ENCODE results near the gene SSU72. TPM values are rescaled to one million over a fixed set of nuclear protein-coding genes. Genes with fewer than 3 reads are reported as not detected.

The SSU72 gene
- total RNA-seq, 1 donor from 2014 or later, result 94.1 TPM

DNA sequence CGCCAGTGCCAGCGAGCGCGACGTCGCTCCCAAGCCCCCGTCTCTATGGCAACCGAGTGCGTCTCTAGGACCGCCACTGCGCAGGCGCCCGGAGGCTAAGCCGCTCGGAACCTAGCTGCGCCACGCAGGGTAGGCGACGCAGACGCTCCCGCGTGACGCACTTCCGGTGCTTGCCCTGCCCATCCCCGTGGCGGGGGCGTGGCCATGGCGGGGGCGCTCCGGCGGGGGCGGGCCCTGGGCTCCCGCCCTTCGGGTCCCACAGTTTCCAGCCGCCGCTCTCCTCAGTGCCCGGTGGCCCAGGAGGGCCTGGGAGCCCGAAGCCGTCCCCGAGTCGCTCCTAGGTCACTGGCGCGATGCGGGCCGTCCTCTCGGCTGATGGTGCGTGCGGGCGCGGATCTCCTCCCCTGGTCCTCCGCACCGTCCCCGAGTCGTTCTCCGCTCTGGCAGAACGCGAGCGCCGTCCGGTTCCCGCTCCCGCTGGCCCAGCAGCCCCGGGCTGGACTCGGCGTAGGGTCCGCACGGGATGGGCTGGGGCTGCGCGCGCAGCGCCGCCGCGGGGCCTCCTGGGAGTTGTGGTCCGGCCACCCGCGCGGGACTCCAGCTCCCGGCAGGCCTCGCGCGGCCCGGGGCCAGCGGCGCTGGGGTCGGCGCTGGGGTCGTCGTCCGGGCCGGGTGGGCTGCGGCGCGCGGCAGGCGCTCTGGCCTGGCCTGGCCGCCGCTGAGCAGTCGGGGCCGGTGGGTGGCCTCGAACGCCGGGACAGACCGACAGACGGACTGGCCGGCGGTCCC lies 40.8 kb upstream of the SSU72 start, which contains the start of gene MIB2:
Gene MIB2 (plus strand): TSS at position 245 of the 789 bp plus-strand sequence. CDS start 7,953 bp downstream, outside the sequence.
- H3K27me3 Mint-ChIP-seq (ENCODE audit: insufficient read depth, low read depth), result peaks cover 2% of the 10 kb centered on the region
- DNase-seq (ENCODE audit: low spot score), result peak; percentile 100
- H4K20me1 ChIP-seq (ENCODE audit: low read depth), result peaks cover 43% of the 10 kb centered on the region

DNA sequence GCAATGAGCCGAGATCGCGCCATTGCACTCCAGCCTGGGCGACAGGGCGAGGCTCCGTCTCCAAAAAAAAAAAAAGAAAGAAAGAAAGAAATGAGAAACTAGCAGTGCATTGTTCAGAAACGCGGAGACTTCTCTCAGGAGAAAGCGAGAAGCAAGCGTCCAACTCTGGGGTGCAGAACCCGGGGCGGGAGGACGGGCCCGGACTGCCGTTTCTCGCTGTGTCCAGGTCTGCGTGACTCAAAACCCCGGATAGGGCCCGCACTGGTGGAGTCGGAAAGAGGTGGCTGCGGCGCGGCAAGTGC lies 40.2 kb upstream of the SSU72 start:
- no peak overlapping the region for H2AFZ ChIP-seq (replicated peaks)
- Mint-ChIP-seq H3K27ac (peak overlapping the region; percentile 86), H3K4me1 (peaks cover 26% of the 10 kb centered on the region), H3K27me3 (ENCODE audit: insufficient read depth, low read depth) (peaks cover 2% of the 10 kb centered on the region), H3K36me3 (peaks cover 8% of the 10 kb centered on the region), H3K9me3 (no peaks in the 10 kb centered on the region), H3K4me3 (peak overlapping the region; percentile 95)
- no peaks in the 10 kb centered on the region for H3K27me3 ChIP-seq
- TF ChIP-seq EZH2 (IDR thresholded peaks at IDR 0.05) (no peak), EZH2phosphoT487 (IDR thresholded peaks at IDR 0.05) (no peak)
- TF ChIP-seq, protein P1, sequence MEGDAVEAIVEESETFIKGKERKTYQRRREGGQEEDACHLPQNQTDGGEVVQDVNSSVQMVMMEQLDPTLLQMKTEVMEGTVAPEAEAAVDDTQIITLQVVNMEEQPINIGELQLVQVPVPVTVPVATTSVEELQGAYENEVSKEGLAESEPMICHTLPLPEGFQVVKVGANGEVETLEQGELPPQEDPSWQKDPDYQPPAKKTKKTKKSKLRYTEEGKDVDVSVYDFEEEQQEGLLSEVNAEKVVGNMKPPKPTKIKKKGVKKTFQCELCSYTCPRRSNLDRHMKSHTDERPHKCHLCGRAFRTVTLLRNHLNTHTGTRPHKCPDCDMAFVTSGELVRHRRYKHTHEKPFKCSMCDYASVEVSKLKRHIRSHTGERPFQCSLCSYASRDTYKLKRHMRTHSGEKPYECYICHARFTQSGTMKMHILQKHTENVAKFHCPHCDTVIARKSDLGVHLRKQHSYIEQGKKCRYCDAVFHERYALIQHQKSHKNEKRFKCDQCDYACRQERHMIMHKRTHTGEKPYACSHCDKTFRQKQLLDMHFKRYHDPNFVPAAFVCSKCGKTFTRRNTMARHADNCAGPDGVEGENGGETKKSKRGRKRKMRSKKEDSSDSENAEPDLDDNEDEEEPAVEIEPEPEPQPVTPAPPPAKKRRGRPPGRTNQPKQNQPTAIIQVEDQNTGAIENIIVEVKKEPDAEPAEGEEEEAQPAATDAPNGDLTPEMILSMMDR (IDR thresholded peaks at IDR 0.05), result no peak
- H3K4me3 ChIP-seq, result peak overlapping the region; percentile 92
- H4K20me1 ChIP-seq (ENCODE audit: low read depth), result peaks cover 37% of the 10 kb centered on the region
- peak overlapping the region; percentile 81 for H3K4me2 ChIP-seq
- H3K79me2 ChIP-seq (ENCODE audit: low read depth), result peaks cover 30% of the 10 kb centered on the region
- no peaks in the 10 kb centered on the region for H3K36me3 ChIP-seq
- no peak for DNase-seq (ENCODE audit: low spot score)
- H3K9ac ChIP-seq, result peak overlapping the region; percentile 0
- H3K27ac ChIP-seq, result no peak overlapping the region
- H3K4me1 ChIP-seq, result peaks cover 11% of the 10 kb centered on the region
- H3K9me3 ChIP-seq (ENCODE audit: low read depth), result no peaks in the 10 kb centered on the region
- peaks cover 18% of the 10 kb centered on the region for H3F3A ChIP-seq (ENCODE audit: low read depth)

More for the DNA sequence above, 40.8 kb upstream of the SSU72 start, which contains the start of gene MIB2:
- H2AFZ ChIP-seq (replicated peaks), result peak within 1 kb of the TSS; percentile 48
- Mint-ChIP-seq H3K36me3 (peaks cover 8% of the 10 kb centered on the region), H3K4me3 (peak within 1 kb of the TSS; percentile 95), H3K27ac (peak within 1 kb of the TSS; percentile 86), H3K4me1 (peaks cover 26% of the 10 kb centered on the region), H3K9me3 (no peaks in the 10 kb centered on the region)
- H3K4me2 ChIP-seq, result peak within 1 kb of the TSS; percentile 81
- peak within 1 kb of the TSS; percentile 98 for H3K27ac ChIP-seq
- H3K4me3 ChIP-seq, result peak within 1 kb of the TSS; percentile 92
- H3K9me3 ChIP-seq (ENCODE audit: low read depth), result no peaks in the 10 kb centered on the region
- peak within 1 kb of the TSS; percentile 91 for H3K9ac ChIP-seq
- no peaks in the 10 kb centered on the region for H3K27me3 ChIP-seq
- peaks cover 14% of the 10 kb centered on the region for H3F3A ChIP-seq (ENCODE audit: low read depth)
- H3K79me2 ChIP-seq (ENCODE audit: low read depth), result peaks cover 30% of the 10 kb centered on the region
- H3K36me3 ChIP-seq, result no peaks in the 10 kb centered on the region
- peaks cover 11% of the 10 kb centered on the region for H3K4me1 ChIP-seq
- TF ChIP-seq, protein P1 (IDR thresholded peaks at IDR 0.05), result no peak
- TF ChIP-seq EZH2 (IDR thresholded peaks at IDR 0.05) (no peak), EZH2phosphoT487 (IDR thresholded peaks at IDR 0.05) (no peak)

GRCh38 chr1:1614204-1614953 lies 39.7 kb upstream of the SSU72 start:
- peak overlapping the region; percentile 86 for H3K27ac Mint-ChIP-seq
- H3K27me3 Mint-ChIP-seq (ENCODE audit: insufficient read depth, low read depth), result peaks cover 2% of the 10 kb centered on the region
- peaks cover 19% of the 10 kb centered on the region for H3F3A ChIP-seq (ENCODE audit: low read depth)
- DNase-seq (ENCODE audit: low spot score), result no peak
- no peak overlapping the region for H3K27ac ChIP-seq
- peaks cover 30% of the 10 kb centered on the region for H3K79me2 ChIP-seq (ENCODE audit: low read depth)
- peaks cover 26% of the 10 kb centered on the region for H3K4me1 Mint-ChIP-seq
- no peaks in the 10 kb centered on the region for H3K9me3 ChIP-seq (ENCODE audit: low read depth)
- H3K4me3 ChIP-seq, result peak overlapping the region; percentile 92
- H3K36me3 ChIP-seq, result no peaks in the 10 kb centered on the region
- H4K20me1 ChIP-seq (ENCODE audit: low read depth), result peaks cover 37% of the 10 kb centered on the region
- H3K36me3 Mint-ChIP-seq, result peaks cover 8% of the 10 kb centered on the region
- no peaks in the 10 kb centered on the region for H3K9me3 Mint-ChIP-seq
- TF ChIP-seq EZH2 (IDR thresholded peaks at IDR 0.05) (no peak), EZH2phosphoT487 (IDR thresholded peaks at IDR 0.05) (no peak)
- TF ChIP-seq, protein P1 (IDR thresholded peaks at IDR 0.05), result no peak
- peak overlapping the region; percentile 95 for H3K4me3 Mint-ChIP-seq
- peak overlapping the region; percentile 81 for H3K4me2 ChIP-seq
- no peak overlapping the region for H2AFZ ChIP-seq (replicated peaks)
- peak overlapping the region; percentile 0 for H3K9ac ChIP-seq
- no peaks in the 10 kb centered on the region for H3K27me3 ChIP-seq
- H3K4me1 ChIP-seq, result peaks cover 11% of the 10 kb centered on the region

Measured in neural progenitor cell (in vitro differentiated cells).